Measurements from ENCODE around the gene MRPL38.

DNA sequence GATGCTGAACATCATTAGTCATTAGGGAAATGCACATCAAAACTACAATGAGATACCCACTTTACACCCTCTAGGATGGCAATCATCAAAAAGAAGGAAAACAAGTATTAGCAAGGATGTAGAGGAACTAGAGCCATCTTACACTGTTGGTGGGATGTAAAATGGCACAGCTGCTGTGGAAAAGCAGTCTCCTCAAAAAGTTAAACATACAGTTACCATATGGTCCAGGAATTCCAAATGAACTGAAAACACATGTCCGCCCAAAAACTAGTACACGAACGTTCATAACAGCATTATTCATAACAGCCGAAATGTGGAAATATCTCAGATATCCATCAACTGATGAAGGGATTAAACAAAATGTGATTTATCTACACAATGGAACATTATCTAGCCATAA lies 29.1 kb upstream of the MRPL38 start:
- TF ChIP-seq, protein P1, sequence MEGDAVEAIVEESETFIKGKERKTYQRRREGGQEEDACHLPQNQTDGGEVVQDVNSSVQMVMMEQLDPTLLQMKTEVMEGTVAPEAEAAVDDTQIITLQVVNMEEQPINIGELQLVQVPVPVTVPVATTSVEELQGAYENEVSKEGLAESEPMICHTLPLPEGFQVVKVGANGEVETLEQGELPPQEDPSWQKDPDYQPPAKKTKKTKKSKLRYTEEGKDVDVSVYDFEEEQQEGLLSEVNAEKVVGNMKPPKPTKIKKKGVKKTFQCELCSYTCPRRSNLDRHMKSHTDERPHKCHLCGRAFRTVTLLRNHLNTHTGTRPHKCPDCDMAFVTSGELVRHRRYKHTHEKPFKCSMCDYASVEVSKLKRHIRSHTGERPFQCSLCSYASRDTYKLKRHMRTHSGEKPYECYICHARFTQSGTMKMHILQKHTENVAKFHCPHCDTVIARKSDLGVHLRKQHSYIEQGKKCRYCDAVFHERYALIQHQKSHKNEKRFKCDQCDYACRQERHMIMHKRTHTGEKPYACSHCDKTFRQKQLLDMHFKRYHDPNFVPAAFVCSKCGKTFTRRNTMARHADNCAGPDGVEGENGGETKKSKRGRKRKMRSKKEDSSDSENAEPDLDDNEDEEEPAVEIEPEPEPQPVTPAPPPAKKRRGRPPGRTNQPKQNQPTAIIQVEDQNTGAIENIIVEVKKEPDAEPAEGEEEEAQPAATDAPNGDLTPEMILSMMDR (IDR thresholded peaks at IDR 0.05), result no peak
- no peak for TF ChIP-seq POLR2A (IDR thresholded peaks at IDR 0.05)
